ENCODE data around the gene SDCCAG8.

The SDCCAG8 gene

GRCh38 chr1:243218059-243218458, 37.8 kb upstream of the SDCCAG8 start:
- Histone ChIP-seq H3K4me3 (ENCODE audit: low read depth, low read length) (no peak overlapping the region), H3K36me3 (ENCODE audit: control insufficient read depth in 2 of 2, insufficient read depth in 1 of 2, low read length in 2 of 2) (peaks cover 29 to 31% of the 10 kb centered on the region in 2 experiments), H3K4me1 (ENCODE audit: control insufficient read depth, insufficient read depth, low read length) (peaks cover 7% of the 10 kb centered on the region), H3K27ac (ENCODE audit: extremely low read depth, low read depth, low read length) (no peak overlapping the region), H3K9me3 (ENCODE audit: control insufficient read depth, insufficient read depth, low read depth, low read length) (no peaks in the 10 kb centered on the region)
- TF ChIP-seq ZNF610 (tag by site-specific recombination; IDR thresholded peaks at IDR 0.05; ENCODE audit: borderline replicate concordance) (no peak), ZNF23 (tag by site-specific recombination; IDR thresholded peaks at IDR 0.05; ENCODE audit: borderline replicate concordance) (no peak), ZNF548 (tag by site-specific recombination; IDR thresholded peaks at IDR 0.05) (no peak), ZNF416 (tag by site-specific recombination; IDR thresholded peaks at IDR 0.05) (no peak), HOXA7 (CRISPR knock-in tag; IDR thresholded peaks at IDR 0.05; ENCODE audit: borderline replicate concordance) (no peak)
- POLR2A ChIA-PET = no interaction called here
- CTCF ChIA-PET = no interaction called here

- POLR2A ChIA-PET = no interaction called here
- CTCF ChIA-PET = interaction anchor here (1.4 kb wide), 1 partner anchor 28 kb away, joined by 3 read pairs; the partner anchor contains the start of gene SDCCAG8
- Histone ChIP-seq H3K4me3 (ENCODE audit: low read depth, low read length) (no peak overlapping the region), H3K4me1 (ENCODE audit: control insufficient read depth, insufficient read depth, low read length) (no peaks in the 10 kb centered on the region), H3K36me3 (ENCODE audit: control insufficient read depth in 2 of 2, insufficient read depth in 1 of 2, low read length in 2 of 2) (peaks cover 0 to 8% of the 10 kb centered on the region in 2 experiments; a peak in 1 of 3 replicates), H3K27ac (ENCODE audit: extremely low read depth, low read depth, low read length) (no peak overlapping the region), H3K9me3 (ENCODE audit: control insufficient read depth, insufficient read depth, low read depth, low read length) (no peaks in the 10 kb centered on the region)
- TF ChIP-seq ZNF132 (tag by site-specific recombination; IDR thresholded peaks at IDR 0.05; ENCODE audit: borderline replicate concordance) (no peak), SALL2 (tag by site-specific recombination; IDR thresholded peaks at IDR 0.05; ENCODE audit: borderline replicate concordance) (no peak), SP3 (tag by site-specific recombination; IDR thresholded peaks at IDR 0.05) (no peak), ZNF10 (tag by site-specific recombination; IDR thresholded peaks at IDR 0.05) (no peak), ZNF362 (tag by site-specific recombination; IDR thresholded peaks at IDR 0.05) (no peak), ZEB2 (tag by site-specific recombination; IDR thresholded peaks at IDR 0.05) (no peak), ZNF837 (tag by site-specific recombination; IDR thresholded peaks at IDR 0.05) (no peak), KLF9 (tag by site-specific recombination; IDR thresholded peaks at IDR 0.05; ENCODE audit: low read depth) (no peak), PBX3 (CRISPR knock-in tag; IDR thresholded peaks at IDR 0.05) (no peak), ZNF514 (tag by site-specific recombination; IDR thresholded peaks at IDR 0.05) (no peak), ZNF529 (tag by site-specific recombination; IDR thresholded peaks at IDR 0.05; ENCODE audit: insufficient replicate concordance) (no peak), ZNF785 (tag by site-specific recombination; IDR thresholded peaks at IDR 0.05) (no peak), ZNF548 (tag by site-specific recombination; IDR thresholded peaks at IDR 0.05) (no peak), MEIS1 (CRISPR knock-in tag; IDR thresholded peaks at IDR 0.05; ENCODE audit: borderline replicate concordance) (no peak)
- TF ChIP-seq, protein P1, sequence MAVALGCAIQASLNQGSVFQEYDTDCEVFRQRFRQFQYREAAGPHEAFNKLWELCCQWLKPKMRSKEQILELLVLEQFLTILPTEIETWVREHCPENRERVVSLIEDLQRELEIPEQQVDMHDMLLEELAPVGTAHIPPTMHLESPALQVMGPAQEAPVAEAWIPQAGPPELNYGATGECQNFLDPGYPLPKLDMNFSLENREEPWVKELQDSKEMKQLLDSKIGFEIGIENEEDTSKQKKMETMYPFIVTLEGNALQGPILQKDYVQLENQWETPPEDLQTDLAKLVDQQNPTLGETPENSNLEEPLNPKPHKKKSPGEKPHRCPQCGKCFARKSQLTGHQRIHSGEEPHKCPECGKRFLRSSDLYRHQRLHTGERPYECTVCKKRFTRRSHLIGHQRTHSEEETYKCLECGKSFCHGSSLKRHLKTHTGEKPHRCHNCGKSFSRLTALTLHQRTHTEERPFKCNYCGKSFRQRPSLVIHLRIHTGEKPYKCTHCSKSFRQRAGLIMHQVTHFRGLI (tag by site-specific recombination; IDR thresholded peaks at IDR 0.05) = no peak
Measured at GRCh38 chr1:243227622-243228021, 28.2 kb upstream of the SDCCAG8 start.

DNA sequence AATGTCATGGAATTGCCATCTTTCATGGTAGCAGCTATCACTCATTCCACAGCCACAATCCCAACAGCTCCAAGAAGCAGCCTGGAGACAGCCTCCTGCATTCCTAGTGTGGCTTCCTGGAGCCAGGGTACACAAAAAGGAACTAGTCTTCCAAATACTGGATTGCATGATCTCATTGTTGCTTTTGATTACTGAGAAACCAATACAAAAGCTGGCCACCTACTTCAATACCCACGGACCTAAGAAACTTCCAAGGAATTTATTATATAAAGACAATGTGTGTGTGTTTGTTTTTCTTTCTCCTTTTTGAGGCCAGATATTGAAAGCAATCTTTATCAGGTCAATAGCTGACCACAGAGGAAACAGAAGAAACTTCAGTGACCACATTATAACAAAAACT, 26.3 kb upstream of the SDCCAG8 start:
- no peaks in the 10 kb centered on the region for H3K36me3 ChIP-seq (ENCODE audit: control insufficient read depth in 2 of 2, insufficient read depth in 1 of 2, low read length in 2 of 2)
- ChIA-PET CTCF (interaction anchor here (0.6 kb wide), 1 partner anchor 15 kb away, joined by 3 read pairs; no protein-coding TSS in a partner anchor), POLR2A (no interaction called here)
- peaks cover 5% of the 10 kb centered on the region for H3K4me1 ChIP-seq (ENCODE audit: control insufficient read depth, insufficient read depth, low read length)
- H3K27ac ChIP-seq (ENCODE audit: extremely low read depth, low read depth, low read length) = no peak overlapping the region
- H3K9me3 ChIP-seq (ENCODE audit: control insufficient read depth, insufficient read depth, low read depth, low read length) = no peaks in the 10 kb centered on the region
- no peak overlapping the region for H3K4me3 ChIP-seq (ENCODE audit: low read depth, low read length)
- no peak for TF ChIP-seq ZNF585B (tag by site-specific recombination; IDR thresholded peaks at IDR 0.05)
- no peak for TF ChIP-seq ZNF266 (tag by site-specific recombination; IDR thresholded peaks at IDR 0.05; ENCODE audit: low read depth)
- no peak for TF ChIP-seq ZNF16 (tag by site-specific recombination; IDR thresholded peaks at IDR 0.05; ENCODE audit: low read depth)
- no peak for TF ChIP-seq ZNF169 (tag by site-specific recombination; IDR thresholded peaks at IDR 0.05)
- TF ChIP-seq GFI1B (tag by site-specific recombination; IDR thresholded peaks at IDR 0.05) = no peak
- TF ChIP-seq ZNF530 (tag by site-specific recombination; IDR thresholded peaks at IDR 0.05; ENCODE audit: low read depth) = no peak
- TF ChIP-seq, protein P2, sequence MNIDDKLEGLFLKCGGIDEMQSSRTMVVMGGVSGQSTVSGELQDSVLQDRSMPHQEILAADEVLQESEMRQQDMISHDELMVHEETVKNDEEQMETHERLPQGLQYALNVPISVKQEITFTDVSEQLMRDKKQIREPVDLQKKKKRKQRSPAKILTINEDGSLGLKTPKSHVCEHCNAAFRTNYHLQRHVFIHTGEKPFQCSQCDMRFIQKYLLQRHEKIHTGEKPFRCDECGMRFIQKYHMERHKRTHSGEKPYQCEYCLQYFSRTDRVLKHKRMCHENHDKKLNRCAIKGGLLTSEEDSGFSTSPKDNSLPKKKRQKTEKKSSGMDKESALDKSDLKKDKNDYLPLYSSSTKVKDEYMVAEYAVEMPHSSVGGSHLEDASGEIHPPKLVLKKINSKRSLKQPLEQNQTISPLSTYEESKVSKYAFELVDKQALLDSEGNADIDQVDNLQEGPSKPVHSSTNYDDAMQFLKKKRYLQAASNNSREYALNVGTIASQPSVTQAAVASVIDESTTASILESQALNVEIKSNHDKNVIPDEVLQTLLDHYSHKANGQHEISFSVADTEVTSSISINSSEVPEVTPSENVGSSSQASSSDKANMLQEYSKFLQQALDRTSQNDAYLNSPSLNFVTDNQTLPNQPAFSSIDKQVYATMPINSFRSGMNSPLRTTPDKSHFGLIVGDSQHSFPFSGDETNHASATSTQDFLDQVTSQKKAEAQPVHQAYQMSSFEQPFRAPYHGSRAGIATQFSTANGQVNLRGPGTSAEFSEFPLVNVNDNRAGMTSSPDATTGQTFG (tag by site-specific recombination; IDR thresholded peaks at IDR 0.05; ENCODE audit: borderline replicate concordance) = no peak
- TF ChIP-seq ZNF670 (tag by site-specific recombination; IDR thresholded peaks at IDR 0.05; ENCODE audit: low read depth) = no peak

All from HEK293 (cell line).